ENCODE data around the gene FHIP2A. TPM values are rescaled to one million over a fixed set of nuclear protein-coding genes. Genes with fewer than 3 reads are reported as not detected.
"Not testable (repeated sequence)": the region's sequence is repeated elsewhere in the genome, so short reads cannot be mapped to it uniquely, and the experiment has no call there.

Gene FHIP2A
- total and polyA plus RNA-seq, 2 of the 4 experiments (the other 2 are of a cell fraction): 10.7 to 16.5 TPM

GRCh38 chr10:114845978-114846693 lies 24.6 kb downstream of the FHIP2A start (continued):
- TF ChIP-seq ELK1 (IDR thresholded peaks at IDR 0.05; ENCODE audit: borderline replicate concordance, low read depth, low read length) (no peak), CHD1 (IDR thresholded peaks at IDR 0.05; ENCODE audit: low read depth, low read length) (no peak)

- H2AFZ ChIP-seq (replicated peaks; ENCODE audit: low read length, poor library complexity); H3K18ac ChIP-seq (ENCODE audit: low read depth, low read length); in situ Hi-C loops (cut with MboI; ENCODE audit: low sequenced_read_pairs); H2BK20ac ChIP-seq (ENCODE audit: low read depth, low read length); H2BK15ac ChIP-seq (ENCODE audit: low read depth, low read length); H2BK120ac ChIP-seq (ENCODE audit: low read depth, low read length); BruUV-seq (replicated peaks); dilution Hi-C loops (cut with HindIII; ENCODE audit: low sequenced_read_pairs, unreplicated experiment); H3K27me3 ChIP-seq (ENCODE audit: control insufficient read depth, insufficient read depth, low read length); H4K5ac ChIP-seq (ENCODE audit: low read depth, low read length); H2AK9ac ChIP-seq (replicated peaks; ENCODE audit: low read depth, low read length, poor library complexity); POLR2A ChIA-PET (ENCODE audit: unreplicated experiment); H3K9me3 ChIP-seq (ENCODE audit: control insufficient read depth, insufficient read depth, low read length); H2BK5ac ChIP-seq (ENCODE audit: low read depth, low read length, poor library complexity, severe bottlenecking); intact Hi-C loops (cut with micrococcal nuclease); H3K9me1 ChIP-seq (ENCODE audit: insufficient read depth, low read length); H3K4me1 ChIP-seq (ENCODE audit: control insufficient read depth, insufficient read depth, low read length); H2AK5ac ChIP-seq (ENCODE audit: low read depth, low read length); CTCF ChIA-PET; H3K9ac ChIP-seq (ENCODE audit: low read depth, low read length); H4K20me1 ChIP-seq (ENCODE audit: insufficient read depth, low read length); DNase-seq; H3K4me2 ChIP-seq (ENCODE audit: low read depth, low read length); H4K8ac ChIP-seq (ENCODE audit: low read depth in 2 of 2, low read length in 2 of 2); H3K56ac ChIP-seq (ENCODE audit: extremely low read depth, insufficient read depth, low read length); H3K4me3 ChIP-seq (ENCODE audit: insufficient read depth, low read depth, low read length); ATAC-seq (ENCODE audit: low read depth); H3K4ac ChIP-seq (ENCODE audit: low read depth, low read length); H3K23ac ChIP-seq (ENCODE audit: low read depth, low read length); H3K14ac ChIP-seq (replicated peaks; ENCODE audit: low read depth, low read length); H3K27ac ChIP-seq (ENCODE audit: insufficient read depth, low read length); H4K91ac ChIP-seq (ENCODE audit: insufficient read depth, low read depth, low read length): not testable (repeated sequence)
- 100% methylated on average over 3 of the region's 10 CpGs; no CpG with 5 or more reads in 1 of the 2 experiments for WGBS, 2 experiments (ENCODE audit: extremely low coverage in 2 of 2, insufficient read length in 1 of 2)
- Histone ChIP-seq H3K79me1 (ENCODE audit: low read depth in 1 of 2, low read length in 2 of 2) (peaks cover 11 to 38% of the 10 kb centered on the region in 2 experiments), H3K36me3 (ENCODE audit: control insufficient read depth, insufficient read depth, low read length) (peaks cover 49% of the 10 kb centered on the region)
Measured at GRCh38 chr10:114847517-114847916, 25.9 kb downstream of the FHIP2A start.

All from IMR-90 (cell line).